ENCODE data around the gene HDDC2. TPM values are rescaled to one million over a fixed set of nuclear protein-coding genes. Genes with fewer than 3 reads are reported as not detected.

The HDDC2 gene
- total RNA-seq, 1 experiment from 2014 or later = 257 TPM

Other genes starting within 250 kb of the HDDC2 start
- gene TPD52L1, start 148.2 kb downstream of the HDDC2 start, total RNA-seq (2014; rRNA removed; shearing (Covaris generic); ENCODE audit: low replicate concordance) = 328 and 365 TPM in 2 replicates